Liver (tissue), 9 donors: ENCODE measurements around the gene CD34. TPM values are rescaled to one million over a fixed set of nuclear protein-coding genes. Genes with fewer than 3 reads are reported as not detected.

Experiments used
- DNase-seq: peaks from one replicate; pipeline ENCODE4 v3.0.0-alpha.2; 2017; ENCODE audit warnings: low spot score
- H3K27ac ChIP-seq, 2 donors: one replicate each; pipeline ENCODE4 v1.7.0; 2013; ENCODE audit warnings: inconsistent platforms in 2 of 2, low read length in 2 of 2, control low read depth in 1 of 2, low read depth in 1 of 2, mild to moderate bottlenecking in 1 of 2
- H3K27me3 ChIP-seq, 4 donors: one replicate each; pipeline versions ENCODE4 v1.6.1 to v1.7.0; 2013; ENCODE audit warnings: low read length in 3 of 4, inconsistent platforms in 1 of 4, mild to moderate bottlenecking in 1 of 4, moderate library complexity in 1 of 4; ENCODE audit not compliant: control insufficient read depth in 4 of 4, insufficient read depth in 4 of 4
- H3K36me3 ChIP-seq, 4 donors: one replicate each; pipeline versions ENCODE4 v1.6.1 to v1.7.0; 2013; ENCODE audit warnings: low read length in 3 of 4, mild to moderate bottlenecking in 3 of 4, low read depth in 1 of 4, moderate library complexity in 1 of 4; ENCODE audit not compliant: control insufficient read depth in 4 of 4, insufficient read depth in 3 of 4
- H3K4me1 ChIP-seq, 4 donors: one replicate each; pipeline versions ENCODE4 v1.6.1 to v1.7.0; 2013; ENCODE audit warnings: low read length in 3 of 4, mild to moderate bottlenecking in 3 of 4, moderate library complexity in 1 of 4; ENCODE audit not compliant: control insufficient read depth in 4 of 4, insufficient read depth in 4 of 4
- H3K4me3 ChIP-seq, 3 donors: one replicate each; pipeline versions ENCODE4 v1.6.1 to v1.7.0; 2013; ENCODE audit warnings: low read length in 3 of 3, control low read depth in 1 of 3, low read depth in 1 of 3, mild to moderate bottlenecking in 1 of 3
- H3K9ac ChIP-seq, 2 donors: one replicate each; pipeline ENCODE4 v1.7.0; 2013; ENCODE audit warnings: low read length in 2 of 2, mild to moderate bottlenecking in 2 of 2, moderate library complexity in 2 of 2, control low read depth in 1 of 2, low read depth in 1 of 2
- H3K9me3 ChIP-seq, 4 donors: one replicate each; pipeline versions ENCODE4 v1.6.1 to v1.7.0; 2013; ENCODE audit warnings: low read length in 3 of 4; ENCODE audit not compliant: control insufficient read depth in 4 of 4
- FOXA1 ChIP-seq: IDR thresholded peaks from 2 replicates; pipeline ENCODE4 v1.6.1; 2016; ENCODE audit warnings: antibody characterized with exemption
- FOXA2 ChIP-seq: IDR thresholded peaks from 2 replicates; pipeline ENCODE4 v1.6.1; 2016; ENCODE audit warnings: antibody characterized with exemption
- GABPA ChIP-seq, 2 donors: IDR thresholded peaks in 1 of 2; conservative IDR thresholded peaks in 1 of 2; 2 replicates each; pipeline ENCODE4 v1.6.1; 2016; ENCODE audit warnings: antibody characterized with exemption in 2 of 2, mild to moderate bottlenecking in 1 of 2, moderate library complexity in 1 of 2
- HNF4A ChIP-seq, 2 donors: conservative IDR thresholded peaks; 2 replicates each; pipeline ENCODE4 v1.6.1; 2016; ENCODE audit warnings: antibody characterized with exemption in 2 of 2, mild to moderate bottlenecking in 2 of 2
- HNF4G ChIP-seq: IDR thresholded peaks from 2 replicates; pipeline ENCODE4 v1.6.1; 2016; ENCODE audit warnings: antibody characterized with exemption
- JUND ChIP-seq, 2 donors: IDR thresholded peaks; 2 replicates each; pipeline ENCODE4 v1.6.1; 2016; ENCODE audit warnings: antibody characterized with exemption in 2 of 2
- NR2F2 ChIP-seq: IDR thresholded peaks from 2 replicates; pipeline ENCODE4 v1.6.1; 2016; ENCODE audit warnings: antibody characterized with exemption
- RAD21 ChIP-seq, 2 donors: IDR thresholded peaks; 2 replicates each; pipeline ENCODE4 v1.6.1; 2016; ENCODE audit warnings: antibody characterized with exemption in 2 of 2, mild to moderate bottlenecking in 2 of 2
- RXRA ChIP-seq, 2 donors: IDR thresholded peaks; 2 replicates each; pipeline ENCODE4 v1.6.1; 2017 to 2018; ENCODE audit warnings: antibody characterized with exemption in 2 of 2, mild to moderate bottlenecking in 1 of 2
- SP1 ChIP-seq: IDR thresholded peaks from 2 replicates; pipeline ENCODE4 v1.6.1; 2018; ENCODE audit warnings: antibody characterized with exemption, mild to moderate bottlenecking
- TAF1 ChIP-seq: conservative IDR thresholded peaks from 2 replicates; pipeline ENCODE4 v1.6.1; 2016; ENCODE audit warnings: antibody characterized with exemption, mild to moderate bottlenecking
- YY1 ChIP-seq: IDR thresholded peaks from 2 replicates; pipeline ENCODE4 v1.6.1; 2016; ENCODE audit warnings: antibody characterized with exemption, mild to moderate bottlenecking
- WGBS: extraction: QIAGEN DNeasy Blood & Tissue Kit; methylation state at CpG from one replicate; pipeline ENCODE4 v1.1.7; 2013; 5-methylcytosine and 5-hydroxymethylcytosine counted together
- polyA plus RNA-seq, 2 donors: library from polyadenylated mRNA; stranded (reverse) in 1 of 2; unstranded in 1 of 2; fragments of 200-250 nt in 1 of 2; fragments of >200 nt in 1 of 2; fragmentation: Nextera tagmentation in 1 of 2; extraction: Ambion mirVana in 1 of 2; gene quantifications; one replicate each; pipeline versions ENCODE4 v1.2.1 to v1.2.3, GENCODE V29; 2013 to 2015
- total RNA-seq, 2 donors: library from RNA; depleted of rRNA; stranded (reverse); fragments of >200 nt; gene quantifications; one replicate each; pipeline ENCODE4 v1.2.3, GENCODE V29; 2014
- TF ChIP-seq, protein P1 (sequence below): IDR thresholded peaks from 2 replicates; pipeline ENCODE4 v1.6.1; 2016; ENCODE audit warnings: antibody characterized with exemption
- TF ChIP-seq, protein P2 (sequence below): IDR thresholded peaks from 2 replicates; pipeline ENCODE4 v1.6.1; 2016; ENCODE audit warnings: antibody characterized with exemption
- TF ChIP-seq, protein P3 (sequence below): fragments of 150-350 bp; IDR thresholded peaks from 2 replicates; pipeline ENCODE4 v1.5.1; 2017; ENCODE audit warnings: improper control_type of control experiment, low read depth, low read length; ENCODE audit not compliant: missing input control
- TF ChIP-seq, protein P4 (sequence below): IDR thresholded peaks from 2 replicates; pipeline ENCODE4 v1.6.1; 2016; ENCODE audit warnings: antibody characterized with exemption
- donor health status: healthy.
- donor health status: healthy.
- donor health status: healthy.
- donor health status: healthy.
- donor health status: healthy.

CD34 gene
- total and polyA plus RNA-seq, 4 donors, result 1.5 to 4.0 (median 1.8) TPM

DNA sequence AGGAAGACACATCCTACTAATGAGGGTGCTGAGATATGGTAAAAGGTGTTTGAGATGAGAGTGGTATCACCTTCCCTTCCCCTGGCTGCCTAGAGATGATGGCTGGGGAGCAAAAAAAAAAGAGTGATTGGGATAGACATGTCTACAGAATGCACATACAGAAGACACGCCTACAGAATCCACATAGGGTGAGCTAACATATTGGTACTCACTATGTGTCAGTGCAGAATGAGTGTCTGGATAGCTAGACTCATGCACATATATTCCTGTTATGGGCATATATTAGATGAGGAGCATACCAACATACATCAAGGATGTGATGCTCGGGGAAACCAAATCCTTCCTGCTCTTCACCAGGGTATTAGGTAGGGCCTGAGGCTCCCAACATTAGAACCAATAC is 16.2 kb downstream of the CD34 start:
- Histone ChIP-seq H3K4me3 (no peak overlapping the region), H3K27ac (no peak overlapping the region), H3K36me3 (no peaks in the 10 kb centered on the region), H3K27me3 (no peaks in the 10 kb centered on the region), H3K4me1 (peaks cover 0 to 2% (median 0%) of the 10 kb centered on the region in 4 donors), H3K9me3 (no peaks in the 10 kb centered on the region), H3K9ac (no peak overlapping the region)
- 96% methylated on average over 2 of the region's 2 CpGs for WGBS
- DNase-seq, result no peak
- TF ChIP-seq HNF4G, result no peak
- TF ChIP-seq GABPA (IDR thresholded peaks at IDR 0.05 in 1 of 2, conservative IDR thresholded peaks at IDR 0.05 in 1 of 2), result no peak
- TF ChIP-seq JUND (IDR thresholded peaks at IDR 0.05), result no peak
- TF ChIP-seq NR2F2, result no peak
- TF ChIP-seq, protein P1, sequence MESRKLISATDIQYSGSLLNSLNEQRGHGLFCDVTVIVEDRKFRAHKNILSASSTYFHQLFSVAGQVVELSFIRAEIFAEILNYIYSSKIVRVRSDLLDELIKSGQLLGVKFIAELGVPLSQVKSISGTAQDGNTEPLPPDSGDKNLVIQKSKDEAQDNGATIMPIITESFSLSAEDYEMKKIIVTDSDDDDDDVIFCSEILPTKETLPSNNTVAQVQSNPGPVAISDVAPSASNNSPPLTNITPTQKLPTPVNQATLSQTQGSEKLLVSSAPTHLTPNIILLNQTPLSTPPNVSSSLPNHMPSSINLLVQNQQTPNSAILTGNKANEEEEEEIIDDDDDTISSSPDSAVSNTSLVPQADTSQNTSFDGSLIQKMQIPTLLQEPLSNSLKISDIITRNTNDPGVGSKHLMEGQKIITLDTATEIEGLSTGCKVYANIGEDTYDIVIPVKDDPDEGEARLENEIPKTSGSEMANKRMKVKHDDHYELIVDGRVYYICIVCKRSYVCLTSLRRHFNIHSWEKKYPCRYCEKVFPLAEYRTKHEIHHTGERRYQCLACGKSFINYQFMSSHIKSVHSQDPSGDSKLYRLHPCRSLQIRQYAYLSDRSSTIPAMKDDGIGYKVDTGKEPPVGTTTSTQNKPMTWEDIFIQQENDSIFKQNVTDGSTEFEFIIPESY, result no peak
- TF ChIP-seq HNF4A (conservative IDR thresholded peaks at IDR 0.05), result no peak
- no peak for TF ChIP-seq TAF1
- TF ChIP-seq FOXA1, result no peak
- TF ChIP-seq RAD21 (IDR thresholded peaks at IDR 0.05), result no peak
- TF ChIP-seq, protein P2, sequence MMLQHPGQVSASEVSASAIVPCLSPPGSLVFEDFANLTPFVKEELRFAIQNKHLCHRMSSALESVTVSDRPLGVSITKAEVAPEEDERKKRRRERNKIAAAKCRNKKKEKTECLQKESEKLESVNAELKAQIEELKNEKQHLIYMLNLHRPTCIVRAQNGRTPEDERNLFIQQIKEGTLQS, result no peak
- no peak for TF ChIP-seq YY1
- no peak for TF ChIP-seq FOXA2
- TF ChIP-seq, protein P3, sequence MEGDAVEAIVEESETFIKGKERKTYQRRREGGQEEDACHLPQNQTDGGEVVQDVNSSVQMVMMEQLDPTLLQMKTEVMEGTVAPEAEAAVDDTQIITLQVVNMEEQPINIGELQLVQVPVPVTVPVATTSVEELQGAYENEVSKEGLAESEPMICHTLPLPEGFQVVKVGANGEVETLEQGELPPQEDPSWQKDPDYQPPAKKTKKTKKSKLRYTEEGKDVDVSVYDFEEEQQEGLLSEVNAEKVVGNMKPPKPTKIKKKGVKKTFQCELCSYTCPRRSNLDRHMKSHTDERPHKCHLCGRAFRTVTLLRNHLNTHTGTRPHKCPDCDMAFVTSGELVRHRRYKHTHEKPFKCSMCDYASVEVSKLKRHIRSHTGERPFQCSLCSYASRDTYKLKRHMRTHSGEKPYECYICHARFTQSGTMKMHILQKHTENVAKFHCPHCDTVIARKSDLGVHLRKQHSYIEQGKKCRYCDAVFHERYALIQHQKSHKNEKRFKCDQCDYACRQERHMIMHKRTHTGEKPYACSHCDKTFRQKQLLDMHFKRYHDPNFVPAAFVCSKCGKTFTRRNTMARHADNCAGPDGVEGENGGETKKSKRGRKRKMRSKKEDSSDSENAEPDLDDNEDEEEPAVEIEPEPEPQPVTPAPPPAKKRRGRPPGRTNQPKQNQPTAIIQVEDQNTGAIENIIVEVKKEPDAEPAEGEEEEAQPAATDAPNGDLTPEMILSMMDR, result no peak
- no peak for TF ChIP-seq SP1
- TF ChIP-seq, protein P4, sequence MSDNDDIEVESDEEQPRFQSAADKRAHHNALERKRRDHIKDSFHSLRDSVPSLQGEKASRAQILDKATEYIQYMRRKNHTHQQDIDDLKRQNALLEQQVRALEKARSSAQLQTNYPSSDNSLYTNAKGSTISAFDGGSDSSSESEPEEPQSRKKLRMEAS, result no peak

DNA sequence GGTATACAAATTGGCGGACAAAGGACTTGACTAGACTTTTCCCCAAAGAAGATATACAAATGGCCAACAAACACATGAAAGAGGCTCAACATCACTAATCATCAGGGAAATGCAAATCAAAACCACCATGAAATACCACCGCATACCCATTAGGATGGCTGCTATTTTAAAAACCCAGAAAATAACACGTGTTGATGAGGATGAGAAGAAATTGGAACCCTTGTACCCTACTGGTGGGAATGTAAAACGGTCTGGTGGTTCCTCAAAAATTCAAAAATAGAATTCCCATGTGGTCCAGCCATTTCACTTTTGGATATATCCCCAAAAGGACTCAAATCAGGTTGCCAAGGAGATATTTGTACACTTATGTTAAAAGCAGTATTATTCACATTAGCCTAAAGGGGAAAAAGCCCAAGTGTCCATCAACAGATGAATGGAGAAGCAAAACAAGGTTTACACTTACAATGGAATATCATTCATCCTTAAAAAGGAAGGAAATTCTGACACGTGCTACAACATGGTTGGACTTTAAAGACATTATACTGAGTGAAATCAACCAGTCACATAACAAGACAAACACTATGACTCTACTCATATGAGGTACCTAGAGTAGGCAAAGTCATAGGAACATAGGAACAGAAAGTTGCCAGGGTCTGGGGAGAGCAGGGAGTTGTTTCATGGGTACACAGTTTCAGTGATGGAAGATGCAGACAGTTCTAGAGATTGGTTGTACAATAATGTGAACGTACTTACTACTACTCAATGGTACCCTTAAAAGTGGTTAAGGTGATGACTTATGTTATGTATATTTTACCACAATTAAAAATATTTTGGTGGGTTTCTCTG is 17.0 kb downstream of the CD34 start:
- no peak overlapping the region for H3K9ac ChIP-seq
- no peaks in the 10 kb centered on the region for H3K36me3 ChIP-seq
- no peak overlapping the region for H3K4me3 ChIP-seq
- no peak for DNase-seq
- no peak overlapping the region for H3K27ac ChIP-seq
- H3K27me3 ChIP-seq, result no peaks in the 10 kb centered on the region
- WGBS, result 75% methylated on average over 6 of the region's 6 CpGs
- no peaks in the 10 kb centered on the region for H3K9me3 ChIP-seq
- peaks cover 0 to 2% (median 0%) of the 10 kb centered on the region in 4 donors for H3K4me1 ChIP-seq
- TF ChIP-seq, protein P1, result no peak
- no peak for TF ChIP-seq RXRA (IDR thresholded peaks at IDR 0.05)
- TF ChIP-seq NR2F2, result no peak
- TF ChIP-seq HNF4G, result no peak
- TF ChIP-seq, protein P4, result no peak
- TF ChIP-seq FOXA1, result no peak
- TF ChIP-seq GABPA (IDR thresholded peaks at IDR 0.05 in 1 of 2, conservative IDR thresholded peaks at IDR 0.05 in 1 of 2), result no peak
- no peak for TF ChIP-seq YY1
- no peak for TF ChIP-seq SP1
